ENCODE measurements around the gene DROSHA.

DROSHA gene

DNA sequence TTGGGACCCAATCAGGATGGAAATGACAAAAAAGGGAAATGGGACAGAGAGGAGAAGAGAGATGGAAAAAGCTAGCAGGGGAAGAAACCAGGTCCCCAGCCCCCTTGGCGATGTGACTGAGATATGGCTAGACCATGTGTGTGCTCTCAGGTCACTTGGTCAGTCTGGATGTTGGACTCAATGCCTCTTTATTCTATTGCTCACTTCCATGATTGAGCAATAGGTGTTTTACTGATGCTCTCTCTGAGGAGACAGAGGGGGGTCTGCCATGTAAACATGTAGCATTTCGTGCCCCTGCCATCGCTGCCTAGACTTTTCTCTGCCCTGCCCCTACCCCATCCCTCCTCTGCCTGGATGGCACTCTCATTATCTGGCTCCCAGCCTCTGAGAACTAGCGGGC is 150.6 kb downstream of the DROSHA start:
- Histone ChIP-seq H3K9ac (ENCODE audit: low read length in 2 of 2) (no peak overlapping the region), H3K36me3 (ENCODE audit: control insufficient read depth in 2 of 2, insufficient read depth in 2 of 2, low read length in 2 of 2) (no peaks in the 10 kb centered on the region), H3K4me3 (ENCODE audit: low read length in 2 of 2) (no peak overlapping the region), H3K4me1 (ENCODE audit: control insufficient read depth, insufficient read depth, low read length) (no peaks in the 10 kb centered on the region), H3K27ac (ENCODE audit: low read length) (no peak overlapping the region), H3K9me3 (ENCODE audit: control insufficient read depth in 2 of 2, low read length in 2 of 2) (no peaks in the 10 kb centered on the region), H3K27me3 (ENCODE audit: control insufficient read depth in 1 of 2, insufficient read depth in 2 of 2, low read length in 2 of 2) (peaks cover 0 to 2% of the 10 kb centered on the region in 2 donors)

DNA sequence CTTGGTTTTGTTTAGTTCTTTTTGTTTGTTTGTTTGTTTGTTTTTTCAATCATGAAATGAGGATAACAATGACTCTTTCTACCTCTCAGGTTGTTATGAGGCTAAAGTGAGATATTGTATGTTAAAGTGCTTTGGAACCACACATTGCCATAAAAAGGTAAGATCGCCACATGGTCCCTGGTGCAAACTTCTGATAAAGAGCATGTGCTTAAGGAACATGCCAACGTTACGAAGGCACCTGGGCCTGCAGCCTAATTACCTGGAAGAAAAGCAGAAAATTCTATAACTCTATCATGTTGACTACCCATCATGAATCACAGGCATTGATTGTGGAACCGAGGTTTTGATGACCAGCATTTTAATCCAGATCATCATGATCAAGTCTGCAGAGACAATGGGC is 151.8 kb downstream of the DROSHA start:
- H3K27me3 ChIP-seq (ENCODE audit: control insufficient read depth in 1 of 2, insufficient read depth in 2 of 2, low read length in 2 of 2) = peaks cover 0 to 2% of the 10 kb centered on the region in 2 donors
- no peak overlapping the region for H3K4me3 ChIP-seq (ENCODE audit: low read length in 2 of 2)
- H3K9ac ChIP-seq (ENCODE audit: low read length in 2 of 2) = no peak overlapping the region
- no peak overlapping the region for H3K27ac ChIP-seq (ENCODE audit: low read length)
- no peaks in the 10 kb centered on the region for H3K4me1 ChIP-seq (ENCODE audit: control insufficient read depth, insufficient read depth, low read length)
- no peaks in the 10 kb centered on the region for H3K36me3 ChIP-seq (ENCODE audit: control insufficient read depth in 2 of 2, insufficient read depth in 2 of 2, low read length in 2 of 2)
- no peaks in the 10 kb centered on the region for H3K9me3 ChIP-seq (ENCODE audit: control insufficient read depth in 2 of 2, low read length in 2 of 2)

DNA sequence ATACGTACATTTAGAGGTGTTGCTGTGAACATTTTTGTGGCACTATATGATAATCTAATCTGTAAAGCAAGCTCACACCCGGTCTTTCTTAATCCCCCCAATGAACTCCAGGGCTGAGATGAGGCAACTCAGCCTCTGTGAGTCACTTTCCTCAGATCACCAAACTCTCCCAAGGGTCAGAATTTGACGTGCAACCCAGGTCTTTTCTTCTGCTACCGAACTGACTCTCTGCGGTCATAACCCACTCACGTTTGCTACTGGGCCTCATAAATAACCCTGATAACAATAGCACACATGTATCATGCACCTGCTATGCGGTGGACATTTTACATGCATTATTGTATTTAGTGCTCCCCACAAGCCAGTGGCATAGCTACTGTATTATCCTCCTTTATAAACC is 153.1 kb downstream of the DROSHA start:
- Histone ChIP-seq H3K9ac (ENCODE audit: low read length in 2 of 2) (no peak overlapping the region), H3K27me3 (ENCODE audit: control insufficient read depth in 1 of 2, insufficient read depth in 2 of 2, low read length in 2 of 2) (no peaks in the 10 kb centered on the region), H3K36me3 (ENCODE audit: control insufficient read depth in 2 of 2, insufficient read depth in 2 of 2, low read length in 2 of 2) (no peaks in the 10 kb centered on the region), H3K4me3 (ENCODE audit: low read length in 2 of 2) (no peak overlapping the region), H3K9me3 (ENCODE audit: control insufficient read depth in 2 of 2, low read length in 2 of 2) (no peaks in the 10 kb centered on the region), H3K4me1 (ENCODE audit: control insufficient read depth, insufficient read depth, low read length) (no peaks in the 10 kb centered on the region), H3K27ac (ENCODE audit: low read length) (no peak overlapping the region)

DNA sequence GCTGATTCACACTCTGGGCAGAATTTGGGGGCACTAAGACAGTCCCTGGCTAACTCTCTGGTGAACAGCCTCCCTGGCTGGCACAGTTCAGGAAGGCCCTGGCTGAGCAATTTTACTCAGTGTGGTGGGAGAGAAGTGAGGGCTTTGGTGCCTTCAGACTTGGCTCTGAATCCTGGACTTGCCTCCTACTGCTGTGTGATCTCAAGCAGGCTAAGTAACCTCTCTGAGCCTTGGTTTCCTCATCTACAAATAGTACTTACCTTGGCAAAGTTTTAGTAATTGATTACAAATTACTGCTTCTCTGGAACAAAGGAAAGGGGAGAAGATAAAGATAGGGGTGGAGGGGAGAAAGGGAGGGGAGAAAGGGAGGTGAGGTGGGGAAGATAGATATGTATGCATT is 153.8 kb downstream of the DROSHA start:
- H3K9me3 ChIP-seq (ENCODE audit: control insufficient read depth in 2 of 2, low read length in 2 of 2) = no peaks in the 10 kb centered on the region
- no peaks in the 10 kb centered on the region for H3K36me3 ChIP-seq (ENCODE audit: control insufficient read depth in 2 of 2, insufficient read depth in 2 of 2, low read length in 2 of 2)
- H3K27me3 ChIP-seq (ENCODE audit: control insufficient read depth in 1 of 2, insufficient read depth in 2 of 2, low read length in 2 of 2) = no peaks in the 10 kb centered on the region
- no peak overlapping the region for H3K27ac ChIP-seq (ENCODE audit: low read length)
- no peak overlapping the region for H3K4me3 ChIP-seq (ENCODE audit: low read length in 2 of 2)
- no peak overlapping the region for H3K9ac ChIP-seq (ENCODE audit: low read length in 2 of 2)
- H3K4me1 ChIP-seq (ENCODE audit: control insufficient read depth, insufficient read depth, low read length) = no peaks in the 10 kb centered on the region

DNA sequence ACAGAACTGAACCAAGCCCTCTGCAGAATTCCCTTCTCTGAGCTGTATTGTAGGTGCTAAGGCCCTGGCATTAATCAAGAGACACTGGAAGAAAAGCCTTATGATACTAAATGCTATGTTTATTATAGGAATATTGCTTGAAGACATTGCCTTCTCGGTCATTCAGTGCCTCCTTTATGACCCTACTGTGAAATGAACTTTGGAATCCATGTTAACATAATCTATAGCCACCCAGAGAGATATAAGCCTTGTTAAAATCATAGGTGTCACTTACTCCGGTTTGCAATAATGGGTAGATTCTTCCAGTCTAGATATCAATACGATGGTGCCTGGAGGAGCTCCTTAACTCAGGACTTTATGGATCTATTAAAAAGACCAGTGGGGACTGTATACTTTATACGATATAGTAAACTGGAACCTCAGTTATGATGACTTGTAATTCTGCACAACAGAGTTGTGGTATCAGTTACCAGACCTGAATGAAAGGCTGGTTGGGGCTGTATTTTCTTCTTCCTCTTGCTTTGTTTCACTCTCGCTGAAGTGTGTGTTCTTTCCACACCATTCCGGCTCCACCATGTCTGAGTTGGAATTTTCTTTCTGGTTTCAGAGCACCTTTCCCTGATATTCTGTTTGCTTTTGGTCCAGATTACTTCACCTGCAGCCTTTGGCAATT is 154.5 kb downstream of the DROSHA start:
- Histone ChIP-seq H3K27me3 (ENCODE audit: control insufficient read depth in 1 of 2, insufficient read depth in 2 of 2, low read length in 2 of 2) (no peaks in the 10 kb centered on the region), H3K9me3 (ENCODE audit: control insufficient read depth in 2 of 2, low read length in 2 of 2) (peaks cover 0 to 2% of the 10 kb centered on the region in 2 donors), H3K4me3 (ENCODE audit: low read length in 2 of 2) (no peak overlapping the region), H3K27ac (ENCODE audit: low read length) (no peak overlapping the region), H3K36me3 (ENCODE audit: control insufficient read depth in 2 of 2, insufficient read depth in 2 of 2, low read length in 2 of 2) (no peaks in the 10 kb centered on the region), H3K4me1 (ENCODE audit: control insufficient read depth, insufficient read depth, low read length) (no peaks in the 10 kb centered on the region), H3K9ac (ENCODE audit: low read length in 2 of 2) (no peak overlapping the region)

DNA sequence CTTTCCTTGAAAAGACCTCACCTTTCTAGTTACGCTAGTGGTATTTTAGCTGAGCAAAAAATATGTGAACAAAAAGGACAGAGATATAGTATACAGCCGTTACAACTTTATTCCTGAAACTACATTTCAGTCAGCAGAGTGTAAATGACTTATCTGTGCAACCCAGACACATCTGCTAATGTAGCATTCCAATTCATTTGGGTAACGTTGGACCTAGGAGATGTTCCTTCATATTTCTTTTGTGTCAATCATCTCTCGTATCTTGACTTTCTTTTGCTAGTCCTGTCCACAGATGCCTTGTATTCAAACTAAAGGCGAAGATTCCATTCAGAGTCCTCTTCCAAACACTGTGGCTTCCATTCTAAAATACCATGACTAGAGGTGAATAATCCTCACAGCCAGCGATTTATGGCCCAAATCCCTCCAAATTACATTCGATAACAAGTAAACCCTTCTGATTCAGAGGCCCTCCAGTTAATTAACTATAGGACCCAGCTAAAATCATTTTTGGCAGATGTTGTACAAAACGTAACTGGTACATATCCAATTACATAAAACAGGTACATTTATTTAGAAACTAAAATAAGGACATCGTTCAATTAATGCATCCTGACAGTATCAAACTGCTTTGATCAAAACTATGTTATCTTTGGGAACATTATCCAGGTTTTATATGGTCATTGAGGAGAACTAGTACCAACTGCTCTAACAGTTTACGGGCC is 155.7 kb downstream of the DROSHA start:
- Histone ChIP-seq H3K36me3 (ENCODE audit: control insufficient read depth in 2 of 2, insufficient read depth in 2 of 2, low read length in 2 of 2) (no peaks in the 10 kb centered on the region), H3K4me1 (ENCODE audit: control insufficient read depth, insufficient read depth, low read length) (no peaks in the 10 kb centered on the region), H3K9ac (ENCODE audit: low read length in 2 of 2) (no peak overlapping the region), H3K27me3 (ENCODE audit: control insufficient read depth in 1 of 2, insufficient read depth in 2 of 2, low read length in 2 of 2) (no peaks in the 10 kb centered on the region), H3K27ac (ENCODE audit: low read length) (no peak overlapping the region), H3K4me3 (ENCODE audit: low read length in 2 of 2) (no peak overlapping the region), H3K9me3 (ENCODE audit: control insufficient read depth in 2 of 2, low read length in 2 of 2) (peaks cover 0 to 3% of the 10 kb centered on the region in 2 donors)

DNA sequence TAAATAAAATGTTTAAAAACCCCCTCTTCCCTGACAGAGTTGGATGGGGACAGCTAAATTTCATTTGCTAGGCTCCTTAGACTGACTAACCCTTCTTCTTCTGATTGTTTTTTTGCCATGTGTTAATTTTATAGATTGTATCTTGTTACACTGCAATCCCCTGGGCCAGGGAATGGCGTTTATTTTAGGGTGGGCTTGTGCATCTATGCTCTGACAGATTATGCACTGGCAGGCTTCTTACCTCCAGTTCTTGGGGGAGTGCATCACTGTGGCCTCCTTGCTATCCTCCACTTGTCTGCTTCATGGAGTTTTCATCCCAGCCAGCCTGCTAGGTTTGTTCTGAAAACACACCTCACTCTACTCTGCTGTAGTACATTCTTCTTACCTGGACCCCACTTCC is 159.8 kb downstream of the DROSHA start:
- peaks cover 0 to 3% of the 10 kb centered on the region in 2 donors for H3K9me3 ChIP-seq (ENCODE audit: control insufficient read depth in 2 of 2, low read length in 2 of 2)
- no peak overlapping the region for H3K4me3 ChIP-seq (ENCODE audit: low read length in 2 of 2)

DNA sequence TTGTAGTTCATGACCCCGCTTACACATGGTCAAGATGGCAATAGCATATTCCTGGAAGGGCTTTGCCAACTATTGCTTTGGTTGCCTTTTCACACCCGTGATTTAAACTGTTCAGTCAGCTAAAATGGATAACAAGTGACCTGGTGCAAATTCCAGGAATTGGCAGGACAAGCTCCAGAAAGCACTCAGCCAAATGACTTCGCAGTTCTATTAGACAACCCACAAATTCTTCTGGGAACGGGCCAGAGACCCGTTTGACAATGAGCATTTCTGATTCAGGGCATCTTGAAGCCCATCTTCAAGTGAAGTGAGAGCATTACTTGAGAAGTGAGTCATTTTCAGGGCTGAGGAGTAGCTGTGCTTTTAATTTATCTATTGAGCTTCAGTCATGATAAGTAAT is 165.0 kb downstream of the DROSHA start:
- H3K9ac ChIP-seq (ENCODE audit: low read length in 2 of 2) = no peak overlapping the region
- H3K27ac ChIP-seq (ENCODE audit: low read length) = no peak overlapping the region
- H3K36me3 ChIP-seq (ENCODE audit: control insufficient read depth in 2 of 2, insufficient read depth in 2 of 2, low read length in 2 of 2) = no peaks in the 10 kb centered on the region
- no peaks in the 10 kb centered on the region for H3K9me3 ChIP-seq (ENCODE audit: control insufficient read depth in 2 of 2, low read length in 2 of 2)
- no peaks in the 10 kb centered on the region for H3K27me3 ChIP-seq (ENCODE audit: control insufficient read depth in 1 of 2, insufficient read depth in 2 of 2, low read length in 2 of 2)
- peaks cover 2% of the 10 kb centered on the region for H3K4me1 ChIP-seq (ENCODE audit: control insufficient read depth, insufficient read depth, low read length)
- no peak overlapping the region for H3K4me3 ChIP-seq (ENCODE audit: low read length in 2 of 2)

More for the DNA sequence above, 159.8 kb downstream of the DROSHA start:
- no peaks in the 10 kb centered on the region for H3K36me3 ChIP-seq (ENCODE audit: control insufficient read depth in 2 of 2, insufficient read depth in 2 of 2, low read length in 2 of 2)
- H3K27ac ChIP-seq (ENCODE audit: low read length) = no peak overlapping the region
- H3K4me1 ChIP-seq (ENCODE audit: control insufficient read depth, insufficient read depth, low read length) = no peaks in the 10 kb centered on the region
- no peaks in the 10 kb centered on the region for H3K27me3 ChIP-seq (ENCODE audit: control insufficient read depth in 1 of 2, insufficient read depth in 2 of 2, low read length in 2 of 2)
- no peak overlapping the region for H3K9ac ChIP-seq (ENCODE audit: low read length in 2 of 2)

DNA sequence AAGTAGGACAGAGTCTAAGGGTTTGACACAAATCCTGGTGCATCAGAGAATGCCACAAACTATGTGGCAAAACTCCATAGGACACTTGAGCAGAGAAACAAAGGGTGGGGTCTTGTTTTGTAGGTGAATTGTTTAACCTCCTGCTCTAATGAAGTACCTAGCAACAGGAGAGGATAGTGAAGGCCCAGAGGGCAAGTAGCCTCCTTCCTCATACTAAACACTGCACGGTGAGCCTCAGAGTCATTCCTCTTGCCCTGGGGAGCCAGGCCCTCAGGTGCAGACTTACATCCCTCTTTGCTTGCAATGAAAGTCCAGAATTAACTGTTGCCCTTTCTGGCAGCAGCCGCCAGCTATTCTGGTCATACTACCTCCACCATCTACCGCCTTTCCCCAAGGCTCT is 166.1 kb downstream of the DROSHA start:
- no peaks in the 10 kb centered on the region for H3K9me3 ChIP-seq (ENCODE audit: control insufficient read depth in 2 of 2, low read length in 2 of 2)
- H3K27me3 ChIP-seq (ENCODE audit: control insufficient read depth in 1 of 2, insufficient read depth in 2 of 2, low read length in 2 of 2) = no peaks in the 10 kb centered on the region
- no peak overlapping the region for H3K27ac ChIP-seq (ENCODE audit: low read length)
- no peaks in the 10 kb centered on the region for H3K36me3 ChIP-seq (ENCODE audit: control insufficient read depth in 2 of 2, insufficient read depth in 2 of 2, low read length in 2 of 2)
- no peak overlapping the region for H3K9ac ChIP-seq (ENCODE audit: low read length in 2 of 2)
- H3K4me3 ChIP-seq (ENCODE audit: low read length in 2 of 2) = no peak overlapping the region
- peaks cover 2% of the 10 kb centered on the region for H3K4me1 ChIP-seq (ENCODE audit: control insufficient read depth, insufficient read depth, low read length)

DNA sequence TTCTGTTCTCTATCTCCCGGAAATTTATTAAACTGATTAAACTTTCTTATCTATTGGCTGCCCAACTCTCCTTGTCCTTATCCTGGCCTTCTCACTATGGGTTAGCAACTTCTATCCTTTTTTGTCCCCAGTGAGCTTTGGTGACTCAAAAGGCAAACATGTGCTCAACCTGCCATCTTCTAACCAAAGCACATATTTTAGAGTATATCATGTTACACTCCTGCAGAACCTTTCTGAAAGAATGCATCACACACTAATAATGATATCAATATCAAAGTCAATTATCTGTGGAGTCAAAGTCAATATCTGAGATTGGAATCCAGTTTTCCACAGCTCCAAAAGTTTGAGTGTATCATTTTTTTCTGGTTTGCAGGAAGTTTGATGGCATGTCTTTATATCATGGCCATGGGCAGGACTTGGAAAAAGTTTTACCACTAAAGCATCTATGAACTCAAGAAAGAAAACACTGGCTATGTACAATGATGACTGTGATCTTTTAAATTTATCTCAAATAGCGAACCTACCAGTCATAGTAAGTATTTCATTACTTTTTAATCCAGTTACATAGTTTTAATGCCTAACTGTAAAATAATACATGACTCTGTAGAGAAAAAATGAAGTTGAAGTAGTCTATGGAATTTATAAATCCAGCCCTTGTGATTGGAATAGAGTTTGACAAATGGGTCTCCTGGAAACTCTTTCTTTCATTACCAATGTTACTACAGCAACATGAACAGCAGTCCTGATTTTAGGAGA is 166.8 kb downstream of the DROSHA start:
- Histone ChIP-seq H3K9ac (ENCODE audit: low read length in 2 of 2) (no peak overlapping the region), H3K27ac (ENCODE audit: low read length) (no peak overlapping the region), H3K27me3 (ENCODE audit: control insufficient read depth in 1 of 2, insufficient read depth in 2 of 2, low read length in 2 of 2) (no peaks in the 10 kb centered on the region), H3K4me3 (ENCODE audit: low read length in 2 of 2) (no peak overlapping the region), H3K9me3 (ENCODE audit: control insufficient read depth in 2 of 2, low read length in 2 of 2) (no peaks in the 10 kb centered on the region), H3K36me3 (ENCODE audit: control insufficient read depth in 2 of 2, insufficient read depth in 2 of 2, low read length in 2 of 2) (no peaks in the 10 kb centered on the region), H3K4me1 (ENCODE audit: control insufficient read depth, insufficient read depth, low read length) (peaks cover 2% of the 10 kb centered on the region)

Measured in stomach smooth muscle (tissue), 2 donors.